Measurements from ENCODE around the gene GPR137.

GPR137 gene

DNA sequence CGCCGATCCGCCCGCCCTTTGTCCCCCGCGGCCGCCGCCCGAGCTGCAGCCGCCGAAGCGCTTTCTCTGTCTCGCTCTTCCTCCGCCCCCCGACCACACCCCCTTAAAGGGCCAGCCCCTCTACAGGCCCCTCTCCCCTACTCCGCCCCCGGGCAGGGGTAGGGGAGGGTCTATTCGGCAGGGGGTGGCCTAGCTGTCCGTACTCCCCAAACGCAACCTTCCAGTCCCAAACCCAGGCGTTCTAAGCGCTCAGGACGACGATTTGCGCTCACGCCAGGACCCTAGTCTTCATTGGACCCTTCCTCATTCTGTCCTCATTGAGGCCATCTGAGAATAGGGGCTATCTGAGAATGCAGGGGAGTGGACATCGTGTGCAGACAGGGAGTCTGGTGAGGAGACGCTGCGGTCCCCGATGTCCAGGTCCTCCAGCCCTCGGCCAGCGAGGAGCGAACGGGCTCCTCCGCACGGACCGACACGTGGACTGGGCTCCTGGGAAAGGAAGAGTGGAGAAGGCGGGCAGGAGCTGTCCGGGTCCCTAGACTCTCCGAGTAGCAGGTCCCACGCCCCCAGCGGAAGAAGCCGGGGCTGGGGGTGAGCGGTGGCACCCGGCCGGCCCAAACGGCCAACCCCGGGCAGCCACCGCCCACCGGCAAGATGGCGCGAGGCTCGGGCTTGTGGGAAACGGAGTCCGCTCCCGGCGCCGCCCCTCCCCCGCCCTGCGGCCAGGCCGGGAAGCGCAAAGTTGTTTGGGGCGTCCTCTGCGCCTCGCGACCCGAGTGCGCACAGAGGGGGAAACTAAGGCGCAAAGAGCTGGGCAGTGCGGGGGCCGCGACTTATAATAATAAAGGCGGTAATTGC, 38.5 kb upstream of the GPR137 start, which contains the start of gene PPP1R14B (continued):
- TF ChIP-seq KLF1 (tag by site-specific recombination; IDR thresholded peaks at IDR 0.05) (peak; percentile 57; the same call in 1 of the 2 replicates), ZNF544 (tag by site-specific recombination; IDR thresholded peaks at IDR 0.05) (no peak), ZNF112 (tag by site-specific recombination; IDR thresholded peaks at IDR 0.05) (no peak), ZNF529 (tag by site-specific recombination; IDR thresholded peaks at IDR 0.05; ENCODE audit: insufficient replicate concordance) (no peak), ZNF76 (tag by site-specific recombination; IDR thresholded peaks at IDR 0.05; ENCODE audit: borderline replicate concordance, low read depth) (peak; percentile 86), ZNF660 (tag by site-specific recombination; IDR thresholded peaks at IDR 0.05) (no peak; the same call in 1 of the 2 replicates), ZNF155 (tag by site-specific recombination; IDR thresholded peaks at IDR 0.05) (no peak), ZNF560 (tag by site-specific recombination; IDR thresholded peaks at IDR 0.05; ENCODE audit: borderline replicate concordance) (no peak), YY1 (tag by site-specific recombination; IDR thresholded peaks at IDR 0.05) (peak; percentile 83), WT1 (tag by site-specific recombination; IDR thresholded peaks at IDR 0.05) (peak; percentile 44; the same call in 1 of the 2 replicates), OVOL3 (tag by site-specific recombination; IDR thresholded peaks at IDR 0.05) (no peak), ZSCAN16 (tag by site-specific recombination; IDR thresholded peaks at IDR 0.05) (no peak), ZNF266 (tag by site-specific recombination; IDR thresholded peaks at IDR 0.05; ENCODE audit: low read depth) (no peak), KLF10 (tag by site-specific recombination; IDR thresholded peaks at IDR 0.05) (peak; percentile 82), BCL11B (tag by site-specific recombination; IDR thresholded peaks at IDR 0.05; ENCODE audit: low read depth) (peak; percentile 13; the same call in 1 of the 2 replicates), ZNF394 (tag by site-specific recombination; IDR thresholded peaks at IDR 0.05; ENCODE audit: borderline replicate concordance) (0 out of 2 replicates have a peak, but pooled peaks have one; percentile 2), ZFHX2 (tag by site-specific recombination; conservative IDR thresholded peaks at IDR 0.05) (peak; percentile 56; the same call in 1 of the 2 replicates), ZNF174 (tag by site-specific recombination; IDR thresholded peaks at IDR 0.05) (no peak), ZNF621 (tag by site-specific recombination; IDR thresholded peaks at IDR 0.05) (no peak), ZSCAN30 (tag by site-specific recombination; IDR thresholded peaks at IDR 0.05) (0 out of 2 replicates have a peak, but pooled peaks have one; percentile 48), ZIC2 (tag by site-specific recombination; IDR thresholded peaks at IDR 0.05) (peak; percentile 6; the same call in 1 of the 2 replicates), ZNF335 (tag by site-specific recombination; conservative IDR thresholded peaks at IDR 0.05) (peak; percentile 91), ZNF121 (tag by site-specific recombination; IDR thresholded peaks at IDR 0.05) (no peak), ZFP41 (tag by site-specific recombination; IDR thresholded peaks at IDR 0.05; ENCODE audit: borderline replicate concordance) (no peak), KLF7 (tag by site-specific recombination; IDR thresholded peaks at IDR 0.05; ENCODE audit: borderline replicate concordance) (peak; percentile 68; the same call in 1 of the 2 replicates), ZNF302 (tag by site-specific recombination; IDR thresholded peaks at IDR 0.05; ENCODE audit: low read depth) (no peak)
- TF ChIP-seq, protein P1, sequence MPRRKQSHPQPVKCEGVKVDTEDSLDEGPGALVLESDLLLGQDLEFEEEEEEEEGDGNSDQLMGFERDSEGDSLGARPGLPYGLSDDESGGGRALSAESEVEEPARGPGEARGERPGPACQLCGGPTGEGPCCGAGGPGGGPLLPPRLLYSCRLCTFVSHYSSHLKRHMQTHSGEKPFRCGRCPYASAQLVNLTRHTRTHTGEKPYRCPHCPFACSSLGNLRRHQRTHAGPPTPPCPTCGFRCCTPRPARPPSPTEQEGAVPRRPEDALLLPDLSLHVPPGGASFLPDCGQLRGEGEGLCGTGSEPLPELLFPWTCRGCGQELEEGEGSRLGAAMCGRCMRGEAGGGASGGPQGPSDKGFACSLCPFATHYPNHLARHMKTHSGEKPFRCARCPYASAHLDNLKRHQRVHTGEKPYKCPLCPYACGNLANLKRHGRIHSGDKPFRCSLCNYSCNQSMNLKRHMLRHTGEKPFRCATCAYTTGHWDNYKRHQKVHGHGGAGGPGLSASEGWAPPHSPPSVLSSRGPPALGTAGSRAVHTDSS (tag by site-specific recombination; IDR thresholded peaks at IDR 0.05), result no peak
- TF ChIP-seq, protein P2, sequence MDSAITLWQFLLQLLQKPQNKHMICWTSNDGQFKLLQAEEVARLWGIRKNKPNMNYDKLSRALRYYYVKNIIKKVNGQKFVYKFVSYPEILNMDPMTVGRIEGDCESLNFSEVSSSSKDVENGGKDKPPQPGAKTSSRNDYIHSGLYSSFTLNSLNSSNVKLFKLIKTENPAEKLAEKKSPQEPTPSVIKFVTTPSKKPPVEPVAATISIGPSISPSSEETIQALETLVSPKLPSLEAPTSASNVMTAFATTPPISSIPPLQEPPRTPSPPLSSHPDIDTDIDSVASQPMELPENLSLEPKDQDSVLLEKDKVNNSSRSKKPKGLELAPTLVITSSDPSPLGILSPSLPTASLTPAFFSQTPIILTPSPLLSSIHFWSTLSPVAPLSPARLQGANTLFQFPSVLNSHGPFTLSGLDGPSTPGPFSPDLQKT (IDR thresholded peaks at IDR 0.05; ENCODE audit: borderline replicate concordance, low read depth, low read length), result no peak
- TF ChIP-seq, protein P3, sequence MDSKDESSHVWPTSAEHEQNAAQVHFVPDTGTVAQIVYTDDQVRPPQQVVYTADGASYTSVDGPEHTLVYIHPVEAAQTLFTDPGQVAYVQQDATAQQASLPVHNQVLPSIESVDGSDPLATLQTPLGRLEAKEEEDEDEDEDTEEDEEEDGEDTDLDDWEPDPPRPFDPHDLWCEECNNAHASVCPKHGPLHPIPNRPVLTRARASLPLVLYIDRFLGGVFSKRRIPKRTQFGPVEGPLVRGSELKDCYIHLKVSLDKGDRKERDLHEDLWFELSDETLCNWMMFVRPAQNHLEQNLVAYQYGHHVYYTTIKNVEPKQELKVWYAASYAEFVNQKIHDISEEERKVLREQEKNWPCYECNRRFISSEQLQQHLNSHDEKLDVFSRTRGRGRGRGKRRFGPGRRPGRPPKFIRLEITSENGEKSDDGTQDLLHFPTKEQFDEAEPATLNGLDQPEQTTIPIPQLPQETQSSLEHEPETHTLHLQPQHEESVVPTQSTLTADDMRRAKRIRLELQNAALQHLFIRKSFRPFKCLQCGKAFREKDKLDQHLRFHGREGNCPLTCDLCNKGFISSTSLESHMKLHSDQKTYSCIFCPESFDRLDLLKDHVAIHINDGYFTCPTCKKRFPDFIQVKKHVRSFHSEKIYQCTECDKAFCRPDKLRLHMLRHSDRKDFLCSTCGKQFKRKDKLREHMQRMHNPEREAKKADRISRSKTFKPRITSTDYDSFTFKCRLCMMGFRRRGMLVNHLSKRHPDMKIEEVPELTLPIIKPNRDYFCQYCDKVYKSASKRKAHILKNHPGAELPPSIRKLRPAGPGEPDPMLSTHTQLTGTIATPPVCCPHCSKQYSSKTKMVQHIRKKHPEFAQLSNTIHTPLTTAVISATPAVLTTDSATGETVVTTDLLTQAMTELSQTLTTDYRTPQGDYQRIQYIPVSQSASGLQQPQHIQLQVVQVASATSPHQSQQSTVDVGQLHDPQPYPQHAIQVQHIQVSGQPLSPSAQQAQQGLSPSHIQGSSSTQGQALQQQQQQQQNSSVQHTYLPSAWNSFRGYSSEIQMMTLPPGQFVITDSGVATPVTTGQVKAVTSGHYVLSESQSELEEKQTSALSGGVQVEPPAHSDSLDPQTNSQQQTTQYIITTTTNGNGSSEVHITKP (tag by site-specific recombination; IDR thresholded peaks at IDR 0.05), result peak; percentile 84
- TF ChIP-seq, protein P4, sequence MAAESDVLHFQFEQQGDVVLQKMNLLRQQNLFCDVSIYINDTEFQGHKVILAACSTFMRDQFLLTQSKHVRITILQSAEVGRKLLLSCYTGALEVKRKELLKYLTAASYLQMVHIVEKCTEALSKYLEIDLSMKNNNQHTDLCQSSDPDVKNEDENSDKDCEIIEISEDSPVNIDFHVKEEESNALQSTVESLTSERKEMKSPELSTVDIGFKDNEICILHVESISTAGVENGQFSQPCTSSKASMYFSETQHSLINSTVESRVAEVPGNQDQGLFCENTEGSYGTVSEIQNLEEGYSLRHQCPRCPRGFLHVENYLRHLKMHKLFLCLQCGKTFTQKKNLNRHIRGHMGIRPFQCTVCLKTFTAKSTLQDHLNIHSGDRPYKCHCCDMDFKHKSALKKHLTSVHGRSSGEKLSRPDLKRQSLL (tag by site-specific recombination; IDR thresholded peaks at IDR 0.05), result no peak
- TF ChIP-seq, protein P5, sequence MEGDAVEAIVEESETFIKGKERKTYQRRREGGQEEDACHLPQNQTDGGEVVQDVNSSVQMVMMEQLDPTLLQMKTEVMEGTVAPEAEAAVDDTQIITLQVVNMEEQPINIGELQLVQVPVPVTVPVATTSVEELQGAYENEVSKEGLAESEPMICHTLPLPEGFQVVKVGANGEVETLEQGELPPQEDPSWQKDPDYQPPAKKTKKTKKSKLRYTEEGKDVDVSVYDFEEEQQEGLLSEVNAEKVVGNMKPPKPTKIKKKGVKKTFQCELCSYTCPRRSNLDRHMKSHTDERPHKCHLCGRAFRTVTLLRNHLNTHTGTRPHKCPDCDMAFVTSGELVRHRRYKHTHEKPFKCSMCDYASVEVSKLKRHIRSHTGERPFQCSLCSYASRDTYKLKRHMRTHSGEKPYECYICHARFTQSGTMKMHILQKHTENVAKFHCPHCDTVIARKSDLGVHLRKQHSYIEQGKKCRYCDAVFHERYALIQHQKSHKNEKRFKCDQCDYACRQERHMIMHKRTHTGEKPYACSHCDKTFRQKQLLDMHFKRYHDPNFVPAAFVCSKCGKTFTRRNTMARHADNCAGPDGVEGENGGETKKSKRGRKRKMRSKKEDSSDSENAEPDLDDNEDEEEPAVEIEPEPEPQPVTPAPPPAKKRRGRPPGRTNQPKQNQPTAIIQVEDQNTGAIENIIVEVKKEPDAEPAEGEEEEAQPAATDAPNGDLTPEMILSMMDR (tag by site-specific recombination; IDR thresholded peaks at IDR 0.05), result peak; percentile 50
